Vagina (tissue), 2 donors: ENCODE results near the gene RINL. TPM values are rescaled to one million over a fixed set of nuclear protein-coding genes. Genes with fewer than 3 reads are reported as not detected.
"Not testable (repeated sequence)": the region's sequence is repeated elsewhere in the genome, so short reads cannot be mapped to it uniquely, and the experiment has no call there.

Source experiments
- DNase-seq, 2 donors: peaks; one replicate each; pipeline ENCODE4 v3.0.0-alpha.2; 2017; ENCODE audit errors: extremely low spot score in 2 of 2
- H3K27ac ChIP-seq: fragments of 200-600 bp; sonication (generic); one replicate; pipeline ENCODE4 v1.5.1; 2019
- H3K27me3 ChIP-seq: fragments of 200-600 bp; sonication (generic); one replicate; pipeline ENCODE4 v1.5.1; 2019
- H3K36me3 ChIP-seq, 2 donors: fragments of 200-600 bp; sonication (generic); one replicate each; pipeline ENCODE4 v1.5.1; 2017 to 2019
- H3K4me1 ChIP-seq: fragments of 200-600 bp; sonication (generic); one replicate; pipeline ENCODE4 v1.5.1; 2019
- H3K4me3 ChIP-seq, 2 donors: fragments of 200-600 bp; sonication (generic); 1 replicate in 1 of 2; 2 replicates in 1 of 2; pipeline ENCODE4 v1.5.1; 2016 to 2019
- H3K9me3 ChIP-seq: fragments of 200-600 bp; sonication (generic); one replicate; pipeline ENCODE4 v1.5.1; 2019
- CTCF ChIP-seq, 3 experiments: fragments of 450-650 bp in 2 of 3; fragments of 200-600 bp in 1 of 3; sonication (generic) in 1 of 3; IDR thresholded peaks; one replicate each; pipeline ENCODE4 v1.5.1; 2017 to 2019; ENCODE audit warnings: antibody characterized with exemption in 3 of 3, mild to moderate bottlenecking in 2 of 3, moderate library complexity in 2 of 3
- POLR2A ChIP-seq, 2 donors: fragments of 450-650 bp; IDR thresholded peaks; one replicate each; pipeline ENCODE4 v1.6.1; 2017; ENCODE audit warnings: antibody characterized with exemption in 2 of 2, mild to moderate bottlenecking in 2 of 2, moderate library complexity in 2 of 2
- POLR2AphosphoS5 ChIP-seq, 2 donors: sonication (generic); formaldehyde crosslinking; IDR thresholded peaks; one replicate each; pipeline ENCODE4 v1.9.0; 2017; ENCODE audit warnings: antibody characterized with exemption in 2 of 2, mild to moderate bottlenecking in 2 of 2, low read depth in 1 of 2; ENCODE audit not compliant: insufficient read depth in 1 of 2
- intact Hi-C: fragments of 100-400 bp; cut with DNase I; formaldehyde crosslinking; loops from one replicate; pipeline ENCODE4 v1.15.1; 2023
- total RNA-seq: library from RNA; depleted of rRNA; stranded (reverse); fragments of >200 nt; gene quantifications from one replicate; pipeline ENCODE4 v1.2.3, GENCODE V29; 2016

RINL gene
- total RNA-seq, 1 donor from 2014 or later, result 7.4 TPM

DNA sequence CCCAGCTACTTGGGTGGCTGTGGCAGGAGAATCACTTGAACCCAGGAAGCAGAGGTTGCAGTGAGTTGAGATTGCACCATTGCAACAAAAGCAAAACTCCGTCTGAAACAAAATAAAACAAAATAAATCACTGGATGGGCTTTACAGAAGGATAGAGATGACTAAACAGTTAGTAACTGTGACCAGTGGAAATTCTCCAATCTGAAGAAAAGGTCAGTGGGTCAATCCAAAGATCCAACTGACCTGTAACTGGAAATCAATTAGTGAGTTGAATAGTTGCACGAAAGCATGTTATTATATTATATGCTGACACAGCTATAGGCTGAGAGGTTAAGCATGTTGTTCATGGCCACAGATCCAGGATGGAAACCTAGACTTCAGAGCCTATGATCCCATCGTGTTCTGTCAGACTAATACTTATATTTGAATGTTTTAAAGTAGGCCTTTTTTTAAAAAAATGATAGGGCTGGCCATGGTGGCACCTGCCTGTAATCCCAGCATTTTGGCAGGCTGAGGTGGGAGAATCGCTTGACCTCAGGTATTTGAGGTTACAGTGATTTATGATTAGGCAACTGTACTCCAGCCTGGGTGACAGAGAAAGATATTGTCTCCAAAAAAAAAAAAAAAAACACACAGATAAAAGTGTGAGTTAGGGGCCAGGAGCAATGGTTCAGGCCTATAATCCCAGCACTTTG is 47.9 kb downstream of the RINL start:
- intact Hi-C loops, result no loop called here
- H3K36me3 ChIP-seq, result peaks cover 0 to 41% of the 10 kb centered on the region in 2 donors
- TF ChIP-seq CTCF (IDR thresholded peaks at IDR 0.05), result no peak
- no peak for TF ChIP-seq POLR2AphosphoS5 (IDR thresholded peaks at IDR 0.05; ENCODE audit: insufficient read depth in 1 of 2, low read depth in 1 of 2)
- no peak for TF ChIP-seq POLR2A (IDR thresholded peaks at IDR 0.05)
- peak overlapping the region in 1 of 2 donors; percentile 87 for H3K4me3 ChIP-seq
- no peak for DNase-seq
- H3K4me1 ChIP-seq, result peaks cover 45% of the 10 kb centered on the region
- H3K27me3 ChIP-seq, result no peaks in the 10 kb centered on the region
- no peaks in the 10 kb centered on the region for H3K9me3 ChIP-seq
- no peak overlapping the region for H3K27ac ChIP-seq

GRCh38 chr19:38829203-38829602 is 48.9 kb downstream of the RINL start:
- intact Hi-C loops, H3K27me3 ChIP-seq, H3K27ac ChIP-seq, H3K9me3 ChIP-seq, H3K4me3 ChIP-seq, DNase-seq: not testable (repeated sequence)
- peaks cover 0 to 41% of the 10 kb centered on the region in 2 donors for H3K36me3 ChIP-seq
- H3K4me1 ChIP-seq, result peaks cover 41% of the 10 kb centered on the region

GRCh38 chr19:38826856-38827551 is 51.1 kb downstream of the RINL start:
- Histone ChIP-seq H3K9me3 (no peaks in the 10 kb centered on the region), H3K4me3 (no peak overlapping the region), H3K4me1 (peaks cover 32% of the 10 kb centered on the region), H3K36me3 (peaks cover 0 to 52% of the 10 kb centered on the region in 2 donors), H3K27me3 (no peaks in the 10 kb centered on the region), H3K27ac (no peak overlapping the region)
- TF ChIP-seq POLR2A (IDR thresholded peaks at IDR 0.05) (no peak), CTCF (IDR thresholded peaks at IDR 0.05) (no peak), POLR2AphosphoS5 (IDR thresholded peaks at IDR 0.05; ENCODE audit: insufficient read depth in 1 of 2, low read depth in 1 of 2) (no peak)
- intact Hi-C loops, result no loop called here
- no peak for DNase-seq

GRCh38 chr19:38825936-38826335 is 52.1 kb downstream of the RINL start:
- Histone ChIP-seq H3K4me1 (peaks cover 29% of the 10 kb centered on the region), H3K36me3 (peaks cover 0 to 59% of the 10 kb centered on the region in 2 donors)
- H3K27ac ChIP-seq, H3K27me3 ChIP-seq, intact Hi-C loops, DNase-seq, H3K4me3 ChIP-seq, H3K9me3 ChIP-seq: not testable (repeated sequence)

GRCh38 chr19:38821230-38821825 is 56.7 kb downstream of the RINL start:
- H3K4me3 ChIP-seq, H3K9me3 ChIP-seq, DNase-seq, H3K27ac ChIP-seq, H3K27me3 ChIP-seq, H3K4me1 ChIP-seq, intact Hi-C loops: not testable (repeated sequence)
- H3K36me3 ChIP-seq, result peaks cover 0 to 42% of the 10 kb centered on the region in 2 donors

DNA sequence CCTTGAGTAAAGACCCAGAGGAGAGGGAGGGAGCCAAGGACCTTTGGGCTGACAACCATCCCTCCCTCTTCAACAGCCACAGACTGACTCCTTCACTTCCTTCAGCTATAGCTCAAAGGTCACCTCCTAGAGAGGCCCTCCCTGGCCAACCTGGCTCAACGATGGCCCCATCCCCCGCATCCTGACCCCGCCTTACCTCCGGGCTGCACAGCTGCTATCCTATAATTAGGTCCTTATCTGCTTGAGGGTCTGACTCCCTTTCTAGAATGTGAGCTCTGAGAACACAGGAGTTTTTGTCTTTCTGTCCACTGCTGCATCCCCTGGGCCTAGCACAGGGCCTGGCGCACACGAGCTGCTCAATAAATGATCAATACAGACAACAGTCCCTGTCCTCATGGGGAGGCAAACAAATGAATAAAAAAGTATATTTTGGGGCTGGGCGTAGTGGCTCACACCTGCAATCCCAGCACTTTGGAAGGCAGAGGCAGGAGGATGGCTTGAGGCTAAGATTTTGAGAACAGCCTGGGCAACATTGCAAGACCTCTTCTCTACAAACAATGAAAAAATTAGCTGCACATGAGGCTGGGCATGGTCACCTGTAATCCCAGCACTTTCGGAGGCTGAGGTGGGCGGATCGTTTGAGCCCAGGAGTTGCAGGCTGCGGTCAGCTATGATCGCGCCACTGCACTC is 58.7 kb downstream of the RINL start:
- no peak overlapping the region for H3K27ac ChIP-seq
- no peaks in the 10 kb centered on the region for H3K27me3 ChIP-seq
- intact Hi-C loops, result no loop called here
- no peaks in the 10 kb centered on the region for H3K4me1 ChIP-seq
- TF ChIP-seq POLR2AphosphoS5 (IDR thresholded peaks at IDR 0.05; ENCODE audit: insufficient read depth in 1 of 2, low read depth in 1 of 2) (no peak), POLR2A (IDR thresholded peaks at IDR 0.05) (no peak), CTCF (IDR thresholded peaks at IDR 0.05) (no peak)
- peaks cover 0 to 50% of the 10 kb centered on the region in 2 donors for H3K36me3 ChIP-seq
- H3K4me3 ChIP-seq, result no peak overlapping the region
- DNase-seq, result no peak
- H3K9me3 ChIP-seq, result no peaks in the 10 kb centered on the region

Other genes with a start within 250 kb of the RINL start
- gene ACTN4, start 230.6 kb downstream of the RINL start, total RNA-seq, result 513 TPM
- gene CAPN12, start 133.8 kb downstream of the RINL start, total RNA-seq, result 9.6 TPM
- gene LGALS7, start 104.8 kb downstream of the RINL start, total RNA-seq, result 269 TPM
- gene LGALS7B, start 89.1 kb downstream of the RINL start, total RNA-seq, result 760 TPM
- gene LGALS4, start 65.3 kb downstream of the RINL start, total RNA-seq, result not detected
- gene ECH1, start 46.5 kb downstream of the RINL start, total RNA-seq, result 158 TPM
- 190 TPM for gene HNRNPL, start 28.3 kb downstream of the RINL start, total RNA-seq
- gene SIRT2, start 21.3 kb upstream of the RINL start, total RNA-seq, result 51.6 TPM
- 16.7 TPM for gene NFKBIB, start 21.7 kb upstream of the RINL start, total RNA-seq
- not detected for gene CCER2, start 33.9 kb upstream of the RINL start, total RNA-seq
- gene SARS2, start 52.5 kb upstream of the RINL start, total RNA-seq, result 26.3 TPM
- 44.7 TPM for gene MRPS12, start 52.7 kb upstream of the RINL start, total RNA-seq
- gene FBXO17, start 97.5 kb upstream of the RINL start, total RNA-seq, result 44.0 TPM
- gene FBXO27, start 154.3 kb upstream of the RINL start, total RNA-seq, result 3.7 TPM
- not detected for gene ACP7, start 206.1 kb upstream of the RINL start, total RNA-seq
- 19.4 TPM for gene PAK4, start 247.5 kb upstream of the RINL start, total RNA-seq